Epidermal melanocyte (primary cell): ENCODE results near the gene KEAP1.
"Not testable (repeated sequence)": the region's sequence is repeated elsewhere in the genome, so short reads cannot be mapped to it uniquely, and the experiment has no call there.

Experiments
- DNase-seq: peaks from one replicate; pipeline ENCODE4 v3.0.0; 2011; ENCODE audit warnings: low spot score; ENCODE audit not compliant: insufficient read length

Gene KEAP1

GRCh38 chr19:10503002-10503789 lies at the start of gene KEAP1:
Gene KEAP1, minus strand, starts transcription at chr19:10503356. Its CDS starts 3,323 bp downstream, at chr19:10500033.
- DNase-seq = no peak

- peak; percentile 26 for DNase-seq
These were observed 49.4 kb upstream of the KEAP1 start for GRCh38 chr19:10552510-10553053.

GRCh38 chr19:10551698-10552301 lies 48.6 kb upstream of the KEAP1 start:
- peak; percentile 33 for DNase-seq

GRCh38 chr19:10551006-10551405 lies 47.9 kb upstream of the KEAP1 start:
- DNase-seq = not testable (repeated sequence)

- DNase-seq = peak; percentile 7
These were observed 47.2 kb upstream of the KEAP1 start for GRCh38 chr19:10550336-10550735.

GRCh38 chr19:10549733-10550132 lies 46.6 kb upstream of the KEAP1 start:
- no peak for DNase-seq

- DNase-seq = peak; percentile 8
These were observed 45.7 kb upstream of the KEAP1 start for GRCh38 chr19:10548746-10549276.

- no peak for DNase-seq
These were observed 43.7 kb upstream of the KEAP1 start for GRCh38 chr19:10546817-10547216.

GRCh38 chr19:10544753-10545251 lies 41.6 kb upstream of the KEAP1 start:
- peak; percentile 17 for DNase-seq

GRCh38 chr19:10544242-10544752 lies 41.1 kb upstream of the KEAP1 start:
- DNase-seq = peak; percentile 21

GRCh38 chr19:10543420-10544241 lies 40.5 kb upstream of the KEAP1 start, which contains the start of gene ATG4D:
Gene ATG4D, plus strand, starts transcription at chr19:10543904. Its CDS starts 187 bp downstream, at chr19:10544091.
- peak; percentile 97 for DNase-seq

- no peak for DNase-seq
These were observed 39.9 kb upstream of the KEAP1 start for GRCh38 chr19:10543059-10543419.

GRCh38 chr19:10539016-10539415 lies 35.9 kb upstream of the KEAP1 start:
- not testable (repeated sequence) for DNase-seq

- DNase-seq = no peak
These were observed 35.2 kb upstream of the KEAP1 start for GRCh38 chr19:10538204-10538983.

- DNase-seq = no peak
These were observed 34.5 kb upstream of the KEAP1 start for GRCh38 chr19:10537668-10538067.

GRCh38 chr19:10535613-10536012 lies 32.5 kb upstream of the KEAP1 start:
- DNase-seq = no peak

- peak; percentile 26 for DNase-seq
These were observed 30.7 kb upstream of the KEAP1 start for GRCh38 chr19:10533646-10534386.

GRCh38 chr19:10532457-10532856 lies 29.3 kb upstream of the KEAP1 start:
- DNase-seq = no peak

GRCh38 chr19:10526887-10527286 lies 23.7 kb upstream of the KEAP1 start:
- not testable (repeated sequence) for DNase-seq
